Measurements from ENCODE around the gene HBD. TPM values are rescaled to one million over a fixed set of nuclear protein-coding genes. Genes with fewer than 3 reads are reported as not detected.

Gene HBD
- total RNA-seq, 2 donors from 2014 or later: not detected

GRCh38 chr11:5233307-5233706 is 976 bp downstream of the HBD start:
- DNase-seq: no peak
- H3K9ac ChIP-seq (ENCODE audit: extremely low read depth, low read length, poor library complexity, severe bottlenecking): no peak overlapping the region
- H3K36me3 ChIP-seq (ENCODE audit: control insufficient read depth, insufficient read depth, low read length): no peaks in the 10 kb centered on the region
- no peaks in the 10 kb centered on the region for H3K27me3 ChIP-seq (ENCODE audit: control insufficient read depth, insufficient read depth, low read length, poor library complexity, severe bottlenecking)
- H3K27ac Mint-ChIP-seq: no peak overlapping the region
- H3K4me3 Mint-ChIP-seq: no peak overlapping the region
- no peaks in the 10 kb centered on the region for H3K36me3 Mint-ChIP-seq (ENCODE audit: low read depth)
- H3K4me1 Mint-ChIP-seq: no peaks in the 10 kb centered on the region
- peaks cover 1% of the 10 kb centered on the region for H3K27me3 Mint-ChIP-seq (ENCODE audit: insufficient read depth)
- 83% methylated on average over 1 of the region's 1 CpG; no CpG with 5 or more reads in 1 of the 2 experiments for WGBS, 2 experiments (ENCODE audit: insufficient coverage in 1 of 2, insufficient read length in 1 of 2)
- no peaks in the 10 kb centered on the region for H3K4me1 ChIP-seq (ENCODE audit: control insufficient read depth, insufficient read depth, low read length)
- no peaks in the 10 kb centered on the region for H3K9me3 ChIP-seq (ENCODE audit: control insufficient read depth, low read length)
- TF ChIP-seq, protein P1, sequence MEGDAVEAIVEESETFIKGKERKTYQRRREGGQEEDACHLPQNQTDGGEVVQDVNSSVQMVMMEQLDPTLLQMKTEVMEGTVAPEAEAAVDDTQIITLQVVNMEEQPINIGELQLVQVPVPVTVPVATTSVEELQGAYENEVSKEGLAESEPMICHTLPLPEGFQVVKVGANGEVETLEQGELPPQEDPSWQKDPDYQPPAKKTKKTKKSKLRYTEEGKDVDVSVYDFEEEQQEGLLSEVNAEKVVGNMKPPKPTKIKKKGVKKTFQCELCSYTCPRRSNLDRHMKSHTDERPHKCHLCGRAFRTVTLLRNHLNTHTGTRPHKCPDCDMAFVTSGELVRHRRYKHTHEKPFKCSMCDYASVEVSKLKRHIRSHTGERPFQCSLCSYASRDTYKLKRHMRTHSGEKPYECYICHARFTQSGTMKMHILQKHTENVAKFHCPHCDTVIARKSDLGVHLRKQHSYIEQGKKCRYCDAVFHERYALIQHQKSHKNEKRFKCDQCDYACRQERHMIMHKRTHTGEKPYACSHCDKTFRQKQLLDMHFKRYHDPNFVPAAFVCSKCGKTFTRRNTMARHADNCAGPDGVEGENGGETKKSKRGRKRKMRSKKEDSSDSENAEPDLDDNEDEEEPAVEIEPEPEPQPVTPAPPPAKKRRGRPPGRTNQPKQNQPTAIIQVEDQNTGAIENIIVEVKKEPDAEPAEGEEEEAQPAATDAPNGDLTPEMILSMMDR (conservative IDR thresholded peaks at IDR 0.05): no peak
- no peak overlapping the region for H3K27ac ChIP-seq (ENCODE audit: low read depth, low read length)
- H3K9me3 Mint-ChIP-seq: no peaks in the 10 kb centered on the region
- H3K4me3 ChIP-seq (ENCODE audit: low read length): no peak overlapping the region

GRCh38 chr11:5232821-5233220 is 1.5 kb downstream of the HBD start:
- Mint-ChIP-seq H3K4me3 (no peak overlapping the region), H3K27me3 (ENCODE audit: insufficient read depth) (peaks cover 1% of the 10 kb centered on the region), H3K27ac (no peak overlapping the region), H3K4me1 (peaks cover 3% of the 10 kb centered on the region), H3K9me3 (no peaks in the 10 kb centered on the region), H3K36me3 (ENCODE audit: low read depth) (no peaks in the 10 kb centered on the region)
- H3K4me1 ChIP-seq (ENCODE audit: control insufficient read depth, insufficient read depth, low read length): no peaks in the 10 kb centered on the region
- TF ChIP-seq, protein P1 (conservative IDR thresholded peaks at IDR 0.05): no peak
- H3K9ac ChIP-seq (ENCODE audit: extremely low read depth, low read length, poor library complexity, severe bottlenecking): no peak overlapping the region
- no peaks in the 10 kb centered on the region for H3K9me3 ChIP-seq (ENCODE audit: control insufficient read depth, low read length)
- H3K27ac ChIP-seq (ENCODE audit: low read depth, low read length): no peak overlapping the region
- WGBS, 2 experiments (ENCODE audit: insufficient coverage in 1 of 2, insufficient read length in 1 of 2): 94% methylated on average over 2 of the region's 2 CpGs; no CpG with 5 or more reads in 1 of the 2 experiments
- H3K27me3 ChIP-seq (ENCODE audit: control insufficient read depth, insufficient read depth, low read length, poor library complexity, severe bottlenecking): no peaks in the 10 kb centered on the region
- DNase-seq: no peak
- no peaks in the 10 kb centered on the region for H3K36me3 ChIP-seq (ENCODE audit: control insufficient read depth, insufficient read depth, low read length)
- H3K4me3 ChIP-seq (ENCODE audit: low read length): no peak overlapping the region

DNA sequence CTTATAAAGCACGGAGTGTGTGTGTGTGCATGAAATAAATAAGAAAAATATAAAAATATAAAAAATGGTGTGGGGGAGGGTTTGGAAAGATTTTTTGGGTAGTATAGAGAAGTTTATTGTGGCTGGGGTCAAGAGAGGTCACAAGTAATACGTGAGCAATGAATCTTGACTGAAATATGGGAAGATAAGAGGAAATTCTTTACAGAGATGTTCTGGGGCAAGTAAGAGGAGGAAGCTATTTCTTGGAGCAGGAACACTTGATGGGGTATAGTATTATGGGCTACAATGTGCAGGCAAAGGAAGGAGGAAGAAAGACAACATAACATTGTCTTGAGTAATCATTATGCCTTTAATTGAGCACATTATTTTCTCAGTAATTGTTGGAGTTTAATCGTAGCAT is 2.1 kb downstream of the HBD start:
- Mint-ChIP-seq H3K9me3 (no peaks in the 10 kb centered on the region), H3K27me3 (ENCODE audit: insufficient read depth) (peaks cover 1% of the 10 kb centered on the region), H3K36me3 (ENCODE audit: low read depth) (no peaks in the 10 kb centered on the region), H3K27ac (no peak overlapping the region), H3K4me1 (peaks cover 5% of the 10 kb centered on the region), H3K4me3 (no peak overlapping the region)
- Histone ChIP-seq H3K4me3 (ENCODE audit: low read length) (no peak overlapping the region), H3K4me1 (ENCODE audit: control insufficient read depth, insufficient read depth, low read length) (no peaks in the 10 kb centered on the region), H3K27me3 (ENCODE audit: control insufficient read depth, insufficient read depth, low read length, poor library complexity, severe bottlenecking) (no peaks in the 10 kb centered on the region), H3K36me3 (ENCODE audit: control insufficient read depth, insufficient read depth, low read length) (no peaks in the 10 kb centered on the region), H3K9me3 (ENCODE audit: control insufficient read depth, low read length) (no peaks in the 10 kb centered on the region), H3K9ac (ENCODE audit: extremely low read depth, low read length, poor library complexity, severe bottlenecking) (no peak overlapping the region), H3K27ac (ENCODE audit: low read depth, low read length) (no peak overlapping the region)
- DNase-seq: no peak
- TF ChIP-seq, protein P1 (conservative IDR thresholded peaks at IDR 0.05): no peak
- WGBS, 2 experiments (ENCODE audit: insufficient coverage in 1 of 2, insufficient read length in 1 of 2): 94 to 100% methylated on average over 2 to 3 of the region's 3 CpGs
